ENCODE measurements around the gene GARIN6.
A peak's percentile ranks its signal among the peaks of the same experiment; 100 is the strongest.
"Not testable (repeated sequence)": the region's sequence is repeated elsewhere in the genome, so short reads cannot be mapped to it uniquely, and the experiment has no call there.

Gene GARIN6

GRCh38 chr12:99647453-99647852, at the start of gene GARIN6:
Gene GARIN6 (plus strand): TSS chr12:99647753. CDS start chr12:99648175, 422 bp downstream.
- no peak for DNase-seq (ENCODE audit: low spot score)

GRCh38 chr12:99598785-99599184, 48.8 kb upstream of the GARIN6 start:
- no peak for DNase-seq (ENCODE audit: low spot score)

- DNase-seq (ENCODE audit: low spot score): no peak
Measured at GRCh38 chr12:99600388-99600787, 47.2 kb upstream of the GARIN6 start.

GRCh38 chr12:99609455-99610181, 37.9 kb upstream of the GARIN6 start:
- DNase-seq (ENCODE audit: low spot score): no peak

- DNase-seq (ENCODE audit: low spot score): no peak
Measured at GRCh38 chr12:99611117-99611516, 36.4 kb upstream of the GARIN6 start.

GRCh38 chr12:99611599-99611998, 36.0 kb upstream of the GARIN6 start:
- peak; percentile 18 for DNase-seq (ENCODE audit: low spot score)

GRCh38 chr12:99618657-99619056, 28.9 kb upstream of the GARIN6 start:
- DNase-seq (ENCODE audit: low spot score): peak; percentile 11

GRCh38 chr12:99619389-99620158, 28.0 kb upstream of the GARIN6 start:
- peak; percentile 23 for DNase-seq (ENCODE audit: low spot score)

- DNase-seq (ENCODE audit: low spot score): no peak
Measured at GRCh38 chr12:99620159-99620479, 27.4 kb upstream of the GARIN6 start.

- not testable (repeated sequence) for DNase-seq (ENCODE audit: low spot score)
Measured at GRCh38 chr12:99624591-99624990, 23.0 kb upstream of the GARIN6 start.

- DNase-seq (ENCODE audit: low spot score): no peak
Measured at GRCh38 chr12:99627459-99627858, 20.1 kb upstream of the GARIN6 start.

GRCh38 chr12:99644629-99645028, 2.9 kb upstream of the GARIN6 start:
- no peak for DNase-seq (ENCODE audit: low spot score)

GRCh38 chr12:99648183-99648582, 630 bp downstream of the GARIN6 start:
- DNase-seq (ENCODE audit: low spot score): no peak

GRCh38 chr12:99649551-99649950, 2.0 kb downstream of the GARIN6 start:
- DNase-seq (ENCODE audit: low spot score): no peak

GRCh38 chr12:99658671-99659349, 11.3 kb downstream of the GARIN6 start:
- no peak for DNase-seq (ENCODE audit: low spot score)

- DNase-seq (ENCODE audit: low spot score): no peak
Measured at GRCh38 chr12:99670635-99671034, 23.1 kb downstream of the GARIN6 start.

GRCh38 chr12:99680276-99680675, 32.7 kb downstream of the GARIN6 start:
- DNase-seq (ENCODE audit: low spot score): no peak

GRCh38 chr12:99686142-99686541, 38.6 kb downstream of the GARIN6 start:
- no peak for DNase-seq (ENCODE audit: low spot score)

GRCh38 chr12:99695050-99695449, 47.5 kb downstream of the GARIN6 start:
- DNase-seq (ENCODE audit: low spot score): no peak

All from GM03348 (cell line).